Thyroid gland (tissue), 4 donors: ENCODE measurements around the gene SUSD5.

ENCODE experiments used
- CTCF ChIP-seq, 6 experiments: fragments of 200-600 bp in 3 of 6; fragments of 450-650 bp in 3 of 6; sonication (generic) in 3 of 6; IDR thresholded peaks; one replicate each; pipeline ENCODE4 v1.5.1; 2016 to 2019; ENCODE audit warnings: antibody characterized with exemption in 6 of 6, mild to moderate bottlenecking in 2 of 6, inconsistent platforms in 1 of 6, moderate library complexity in 1 of 6
- POLR2A ChIP-seq, 2 donors: fragments of 450-650 bp; IDR thresholded peaks; one replicate each; pipeline ENCODE4 v1.6.1; 2017; ENCODE audit warnings: antibody characterized with exemption in 2 of 2, mild to moderate bottlenecking in 2 of 2, moderate library complexity in 1 of 2

GRCh38 chr3:33113772-33114621 lies 104.6 kb downstream of the SUSD5 start, which contains the start of gene CRTAP:
- TF ChIP-seq CTCF (IDR thresholded peaks at IDR 0.05) (peak in 1 of 6 experiments; percentile 9), POLR2A (IDR thresholded peaks at IDR 0.05) (peak in 1 of 2 donors; percentile 71)
